Stimulated activated CD4-positive, alpha-beta T cell treated with anti-CD3 and anti-CD28 coated beads, Interleukin-4, amount 100 ng/mL, for 48 hours (primary cell): ENCODE measurements around the gene PHKG2.

Experiments
- DNase-seq, 2 donors: peaks; one replicate each; pipeline ENCODE4 v3.0.0-alpha.2; 2020; ENCODE audit warnings: low read depth in 2 of 2

PHKG2 gene

DNA sequence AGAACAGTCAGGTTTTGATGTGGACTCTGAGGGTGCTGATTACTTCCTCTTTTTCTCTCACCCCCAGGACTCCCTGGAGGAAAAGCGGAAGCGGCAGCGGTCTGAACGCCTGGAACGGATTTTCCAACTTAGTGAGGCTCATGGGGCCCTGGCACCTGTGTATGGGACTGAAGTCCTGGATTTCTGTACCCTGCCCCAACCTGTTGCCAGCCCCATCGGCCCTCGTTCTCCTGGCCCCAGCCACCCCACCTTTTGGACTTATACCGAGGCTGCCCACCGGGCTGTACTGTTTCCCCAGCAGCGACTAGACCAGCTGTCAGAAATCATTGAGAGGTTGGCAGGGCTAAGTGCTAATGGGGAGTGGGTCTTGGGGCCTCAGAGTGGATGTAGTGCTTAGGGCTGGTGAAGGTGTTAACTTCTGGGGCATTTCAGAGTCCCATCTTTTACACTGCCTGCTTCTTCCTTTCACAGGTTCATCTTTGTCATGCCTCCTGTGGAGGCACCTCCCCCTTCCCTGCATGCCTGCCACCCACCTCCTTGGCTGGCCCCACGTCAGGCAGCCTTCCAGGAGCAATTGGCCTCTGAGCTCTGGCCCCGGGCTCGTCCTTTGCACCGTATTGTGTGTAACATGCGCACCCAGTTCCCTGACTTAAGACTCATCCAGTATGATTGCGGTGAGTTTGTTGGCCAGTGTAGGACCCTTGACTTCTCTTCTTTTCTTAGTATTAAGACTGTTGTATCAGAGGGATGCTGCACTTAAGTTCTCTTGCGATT, 19.1 kb upstream of the PHKG2 start:
- no peak for DNase-seq

DNA sequence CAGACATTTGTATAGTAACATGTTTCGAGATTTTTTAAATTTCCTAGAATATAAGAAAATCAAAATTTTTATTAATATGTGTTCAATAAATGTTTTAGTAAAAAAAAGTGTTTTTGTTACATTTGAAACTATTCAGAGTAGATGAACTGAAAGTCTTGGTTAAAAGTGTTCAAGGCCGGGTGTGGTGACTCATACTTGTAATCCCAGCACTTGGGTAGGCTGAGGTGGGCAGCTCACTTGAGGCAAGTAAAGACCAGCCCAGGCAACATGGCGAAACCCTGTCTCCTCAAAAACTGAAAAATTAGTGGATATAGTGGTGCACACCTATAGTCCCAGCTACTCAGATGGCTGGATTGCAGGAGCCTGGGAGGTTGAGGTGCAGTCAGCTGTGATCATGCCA, 16.8 kb upstream of the PHKG2 start:
- DNase-seq: no peak

GRCh38 chr16:30736995-30737793, 11.0 kb upstream of the PHKG2 start:
- DNase-seq: no peak

- no peak for DNase-seq
These were observed 10.2 kb upstream of the PHKG2 start for GRCh38 chr16:30737794-30738648.

DNA sequence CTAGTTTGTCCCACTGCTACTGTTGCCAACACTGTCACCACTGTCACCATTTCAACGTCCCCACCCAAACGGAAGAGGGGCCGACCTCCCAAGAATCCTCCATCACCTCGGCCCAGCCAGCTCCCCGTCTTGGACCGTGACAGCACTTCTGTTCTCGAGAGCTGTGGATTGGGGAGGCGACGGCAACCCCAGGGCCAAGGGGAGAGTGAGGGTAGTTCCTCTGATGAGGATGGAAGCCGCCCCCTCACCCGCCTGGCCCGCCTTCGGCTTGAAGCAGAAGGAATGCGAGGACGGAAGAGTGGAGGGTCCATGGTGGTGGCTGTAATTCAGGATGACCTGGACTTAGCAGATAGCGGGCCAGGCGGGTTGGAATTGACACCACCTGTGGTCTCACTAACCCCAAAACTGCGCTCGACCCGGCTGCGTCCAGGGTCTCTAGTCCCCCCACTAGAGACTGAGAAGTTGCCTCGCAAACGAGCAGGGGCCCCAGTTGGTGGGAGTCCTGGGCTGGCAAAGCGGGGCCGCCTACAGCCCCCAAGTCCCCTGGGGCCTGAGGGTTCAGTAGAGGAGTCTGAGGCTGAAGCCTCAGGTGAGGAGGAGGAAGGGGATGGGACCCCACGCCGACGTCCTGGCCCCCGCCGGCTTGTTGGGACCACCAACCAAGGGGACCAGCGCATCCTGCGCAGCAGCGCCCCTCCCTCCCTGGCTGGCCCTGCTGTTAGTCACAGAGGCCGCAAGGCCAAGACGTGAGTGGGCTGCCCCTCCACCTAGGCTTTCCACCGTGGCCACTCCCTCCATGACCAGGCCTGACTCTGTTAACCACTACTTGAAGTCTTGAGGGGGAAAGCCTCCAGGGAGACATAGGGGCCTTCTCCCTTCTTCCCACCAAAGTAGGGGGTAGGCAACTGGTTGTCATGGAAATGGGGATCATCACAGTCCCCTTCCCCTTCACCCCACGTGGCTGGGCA, 9.0 kb upstream of the PHKG2 start:
- no peak for DNase-seq

DNA sequence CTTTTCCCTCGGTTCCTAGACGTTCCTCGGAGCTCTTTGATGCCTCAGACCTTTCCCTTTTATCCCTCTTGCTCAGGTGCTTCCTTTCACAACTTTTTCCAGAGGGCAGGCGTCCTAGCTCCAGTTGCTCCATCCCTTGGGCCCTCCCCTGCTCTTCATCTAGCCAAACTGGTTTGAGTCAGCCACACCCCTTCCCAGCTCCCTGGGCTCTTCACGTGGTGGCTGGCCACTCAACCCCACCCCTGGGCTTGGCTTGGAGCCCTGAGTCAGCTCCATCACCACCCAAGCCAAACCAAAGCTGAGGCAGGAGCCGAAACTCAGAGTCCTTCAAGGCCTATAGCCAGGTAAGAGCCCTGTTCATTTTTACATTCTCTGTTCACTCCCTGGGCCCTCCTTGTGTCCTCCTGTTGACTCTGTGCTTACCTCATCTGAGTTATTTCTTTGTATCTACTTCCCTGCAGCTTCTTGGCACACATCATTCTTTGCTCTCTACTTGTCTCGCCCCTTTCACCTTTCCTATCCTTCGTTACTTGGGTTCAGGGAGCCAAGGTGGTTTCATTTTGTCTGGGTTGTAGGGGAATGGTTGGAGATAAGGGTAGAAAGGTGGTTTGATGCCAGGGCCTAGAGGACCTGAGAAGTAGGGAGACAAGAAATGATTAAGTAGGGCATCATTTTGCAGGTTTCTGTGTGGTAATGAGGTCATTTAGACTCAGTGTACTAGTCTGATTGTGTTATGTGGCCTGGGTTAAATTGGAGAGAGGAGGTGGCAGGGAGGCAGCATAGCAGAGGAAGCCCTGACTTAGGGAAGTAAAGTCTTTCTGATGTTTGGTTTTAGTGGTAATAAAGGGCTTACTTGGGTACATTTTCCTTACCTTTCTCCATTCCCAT, 7.6 kb upstream of the PHKG2 start:
- DNase-seq: peak in 1 of 2 donors; percentile 7

GRCh38 chr16:30741461-30741914, 6.7 kb upstream of the PHKG2 start:
- no peak for DNase-seq

DNA sequence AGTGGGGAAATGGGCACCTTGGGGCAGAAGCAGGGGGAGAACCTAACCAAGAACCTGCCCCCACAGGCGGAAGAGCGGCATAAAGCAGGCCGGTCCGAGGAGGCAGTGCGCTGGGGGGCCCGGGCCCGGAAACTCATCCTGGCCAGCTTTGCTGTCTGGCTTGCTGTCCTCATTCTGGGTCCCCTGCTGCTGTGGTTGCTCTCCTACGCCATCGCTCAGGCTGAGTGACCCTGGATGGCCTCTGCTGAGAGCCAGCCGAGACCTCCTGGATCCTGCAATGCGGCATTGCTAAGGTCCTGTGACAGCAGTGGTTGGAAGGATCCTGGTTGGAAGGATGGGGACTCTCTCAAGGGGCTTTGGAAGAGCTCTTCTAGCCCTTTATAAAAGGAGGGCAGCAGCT, 4.5 kb upstream of the PHKG2 start:
- no peak for DNase-seq

DNA sequence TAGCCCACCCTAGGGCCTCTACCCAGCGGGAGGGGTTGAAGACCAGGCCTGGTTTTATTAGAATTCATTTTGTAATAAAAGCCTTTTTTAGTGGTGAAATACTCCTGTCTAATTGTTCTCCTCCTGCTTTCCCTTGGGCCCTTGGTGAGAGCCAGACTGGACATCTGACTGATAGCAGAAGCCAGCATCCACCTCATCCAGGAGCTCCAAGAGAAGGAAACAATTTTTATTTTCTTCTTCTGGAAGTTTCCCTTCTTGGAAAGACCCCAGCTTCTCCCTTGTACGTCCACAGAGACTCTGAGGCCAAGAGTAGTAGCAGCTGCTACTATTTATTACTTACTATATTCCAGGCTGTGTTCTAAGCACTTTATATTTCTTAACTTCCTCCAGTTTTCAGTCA, 4.0 kb upstream of the PHKG2 start:
- no peak for DNase-seq

GRCh38 chr16:30745082-30745481, 3.1 kb upstream of the PHKG2 start:
- DNase-seq: no peak

- no peak for DNase-seq
These were observed 1.5 kb upstream of the PHKG2 start for GRCh38 chr16:30746638-30747175.

DNA sequence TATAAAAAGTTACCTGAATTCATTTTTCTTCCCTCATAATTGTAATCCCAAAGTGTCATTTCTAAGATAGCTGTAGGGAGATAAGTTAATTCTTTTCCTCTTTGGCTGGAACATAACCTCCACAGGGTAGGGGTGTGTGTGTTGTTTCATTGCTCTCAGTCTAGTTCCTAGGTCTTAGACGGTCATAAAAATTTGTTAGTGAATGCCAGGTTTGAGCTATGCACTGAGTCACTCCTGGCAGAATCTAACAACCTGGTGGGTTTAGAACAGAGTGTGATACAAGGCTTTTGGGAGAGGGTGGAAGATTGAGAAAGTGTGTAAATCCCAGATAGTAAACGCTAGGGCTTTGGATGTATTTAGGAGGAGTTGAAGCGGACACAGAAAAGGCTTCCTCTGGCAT, 894 bp upstream of the PHKG2 start:
- DNase-seq: no peak

DNA sequence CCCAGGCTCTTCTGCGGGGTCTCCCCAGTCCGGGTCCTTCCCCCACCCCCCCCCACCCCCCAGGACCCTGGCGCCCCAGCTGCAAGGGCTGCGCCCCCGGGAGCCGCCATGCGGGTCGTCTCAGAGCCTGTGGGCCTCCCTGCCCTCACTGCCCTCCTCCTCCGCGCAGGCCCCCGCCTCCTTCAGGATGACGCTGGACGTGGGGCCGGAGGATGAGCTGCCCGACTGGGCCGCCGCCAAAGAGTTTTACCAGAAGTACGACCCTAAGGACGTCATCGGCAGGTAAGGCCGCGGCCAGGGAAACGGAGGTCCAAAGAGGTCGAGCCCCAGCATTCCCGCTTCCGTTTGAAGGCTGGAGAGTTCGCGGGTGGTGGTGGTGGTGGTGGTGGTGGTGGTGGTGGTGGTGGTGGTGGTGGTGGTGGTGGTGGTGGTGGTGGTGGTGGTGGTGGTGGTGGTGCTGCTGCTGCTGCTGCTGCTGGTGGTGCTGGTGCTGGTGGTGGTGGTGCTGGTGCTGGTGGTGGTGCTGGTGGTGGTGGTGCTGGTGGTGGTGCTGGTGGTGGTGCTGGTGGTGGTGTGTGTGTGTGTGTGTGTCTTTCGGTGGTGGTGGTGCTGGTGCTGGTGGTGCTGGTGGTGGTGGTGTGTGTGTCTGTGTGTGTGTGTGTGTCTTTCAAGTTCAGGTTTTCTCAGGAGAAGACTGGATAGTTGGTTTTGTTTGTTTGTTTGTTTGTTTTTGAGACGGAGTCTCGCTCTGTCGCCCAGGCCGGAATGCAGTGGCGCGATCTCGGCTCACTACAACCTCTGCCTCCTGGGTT, 615 bp downstream of the PHKG2 start:
- DNase-seq: peak in 1 of 2 donors; percentile 4

- DNase-seq: no peak
These were observed 2.0 kb downstream of the PHKG2 start for GRCh38 chr16:30750201-30750600.

GRCh38 chr16:30750876-30751465, 2.7 kb downstream of the PHKG2 start:
- DNase-seq: no peak

DNA sequence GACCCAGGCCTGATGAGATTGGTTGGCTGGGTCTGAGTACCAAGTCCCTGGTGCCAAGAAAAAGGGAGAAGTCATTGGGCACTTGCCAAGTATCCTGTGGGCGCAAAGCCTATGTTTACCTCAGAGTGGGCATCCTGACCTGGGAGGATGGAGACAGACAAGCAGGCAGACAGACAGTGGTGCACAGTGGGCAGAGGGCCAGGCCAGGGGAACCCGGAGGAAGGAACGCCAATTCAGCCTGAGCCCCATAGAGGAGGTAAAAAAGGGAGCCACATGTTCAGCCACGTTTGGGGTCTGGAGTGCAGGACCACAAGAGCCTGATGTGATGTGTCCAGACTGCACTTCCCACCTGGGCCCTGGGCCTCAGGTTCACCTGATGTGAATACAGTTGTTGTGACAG, 5.4 kb downstream of the PHKG2 start:
- DNase-seq: no peak

- DNase-seq: no peak
These were observed 7.9 kb downstream of the PHKG2 start for GRCh38 chr16:30755955-30756780.

DNA sequence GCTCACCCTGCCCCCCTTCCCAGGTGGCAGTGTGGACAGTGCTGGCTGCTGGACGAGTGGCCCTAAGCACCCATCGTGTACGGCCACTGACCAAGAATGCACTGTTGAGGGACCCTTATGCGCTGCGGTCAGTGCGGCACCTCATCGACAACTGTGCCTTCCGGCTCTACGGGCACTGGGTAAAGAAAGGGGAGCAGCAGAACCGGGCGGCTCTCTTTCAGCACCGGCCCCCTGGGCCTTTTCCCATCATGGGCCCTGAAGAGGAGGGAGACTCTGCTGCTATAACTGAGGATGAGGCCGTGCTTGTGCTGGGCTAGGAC, 8.5 kb downstream of the PHKG2 start:
- DNase-seq: no peak
